Naive thymus-derived CD4-positive, alpha-beta T cell (primary cell): ENCODE measurements around the gene EPHA10. TPM values are rescaled to one million over a fixed set of nuclear protein-coding genes. Genes with fewer than 3 reads are reported as not detected.
A peak's percentile ranks its signal among the peaks of the same experiment; 100 is the strongest.

Source experiments
- ATAC-seq: fragments of 150-1000 bp; cut with Tn5 transposase; 2 replicates; pipeline ENCODE4 v1.10.0; 2021; ENCODE audit warnings: mild to moderate bottlenecking, moderate library complexity
- CTCF ChIA-PET: fragments of 350-600 bp; sonication (Branson Sonifier 250); formaldehyde crosslinking; loops from one replicate; lab custom pipeline; 2021; ENCODE audit warnings: antibody characterized with exemption; lab: Charles Lee
- POLR2A ChIA-PET: fragments of 350-600 bp; sonication (Branson Sonifier 250); formaldehyde crosslinking; loops from one replicate; lab custom pipeline; 2021; ENCODE audit warnings: antibody characterized with exemption, inconsistent platforms; lab: Charles Lee
- DNase-seq, 9 donors: peaks; one replicate each; pipeline versions ENCODE4 v3.0.0 to v3.0.0-alpha.2; 2020 to 2022; ENCODE audit warnings: mixed read lengths in 1 of 9
- H3K27ac ChIP-seq: one replicate; pipeline ENCODE4 v1.7.0; 2013; ENCODE audit warnings: mild to moderate bottlenecking, low read depth, low read length, moderate library complexity
- H3K27me3 ChIP-seq, 2 donors: one replicate each; pipeline ENCODE4 v1.7.0; 2013; ENCODE audit warnings: low read length in 2 of 2, mild to moderate bottlenecking in 2 of 2, moderate library complexity in 2 of 2; ENCODE audit not compliant: control insufficient read depth in 2 of 2, insufficient read depth in 2 of 2
- H3K36me3 ChIP-seq, 3 experiments: 1 replicate in 2 of 3; 2 replicates in 1 of 3; pipeline ENCODE4 v1.7.0; 2013; ENCODE audit warnings: low read length in 3 of 3, mild to moderate bottlenecking in 3 of 3, moderate library complexity in 1 of 3; ENCODE audit not compliant: insufficient read depth in 3 of 3, control insufficient read depth in 2 of 3
- H3K4me1 ChIP-seq, 2 donors: one replicate each; pipeline ENCODE4 v1.7.0; 2013; ENCODE audit warnings: low read length in 2 of 2, mild to moderate bottlenecking in 2 of 2, moderate library complexity in 1 of 2; ENCODE audit not compliant: control insufficient read depth in 2 of 2, insufficient read depth in 2 of 2
- H3K4me3 ChIP-seq: 2 replicates; pipeline ENCODE4 v1.7.0; 2013; ENCODE audit warnings: mild to moderate bottlenecking, low read length
- H3K9me3 ChIP-seq, 3 experiments: 1 replicate in 2 of 3; 2 replicates in 1 of 3; pipeline ENCODE4 v1.7.0; 2013; ENCODE audit warnings: low read length in 3 of 3; ENCODE audit not compliant: control insufficient read depth in 2 of 3
- H3K27ac Mint-ChIP-seq, 9 donors: one replicate each; pipeline ENCODE4 v1.8.0; 2020 to 2022; ENCODE audit warnings: mixed read lengths in 9 of 9, mild to moderate bottlenecking in 8 of 9, moderate library complexity in 5 of 9, inconsistent platforms in 2 of 9
- H3K27me3 Mint-ChIP-seq, 5 donors: one replicate each; pipeline ENCODE4 v1.8.0; 2021 to 2022; ENCODE audit warnings: mixed read lengths in 5 of 5, mild to moderate bottlenecking in 1 of 5
- H3K36me3 Mint-ChIP-seq, 5 donors: one replicate each; pipeline ENCODE4 v1.8.0; 2020 to 2022; ENCODE audit warnings: mixed read lengths in 5 of 5, mild to moderate bottlenecking in 3 of 5, inconsistent platforms in 1 of 5
- H3K4me1 Mint-ChIP-seq, 7 donors: one replicate each; pipeline ENCODE4 v1.8.0; 2020 to 2022; ENCODE audit warnings: mixed read lengths in 7 of 7, mild to moderate bottlenecking in 3 of 7, inconsistent platforms in 1 of 7
- H3K4me3 Mint-ChIP-seq, 10 donors: one replicate each; pipeline ENCODE4 v1.8.0; 2020 to 2022; ENCODE audit warnings: mild to moderate bottlenecking in 10 of 10, mixed read lengths in 10 of 10, moderate library complexity in 6 of 10, inconsistent platforms in 2 of 10
- H3K9me3 Mint-ChIP-seq, 11 donors: one replicate each; pipeline ENCODE4 v1.8.0; 2020 to 2022; ENCODE audit warnings: mixed read lengths in 11 of 11, mild to moderate bottlenecking in 4 of 11, inconsistent platforms in 1 of 11, moderate library complexity in 1 of 11
- intact Hi-C, 2 donors: fragments of 100-400 bp; cut with micrococcal nuclease; formaldehyde crosslinking; loops; one replicate each; pipeline ENCODE4 v1.15.1; 2023
- polyA plus RNA-seq, 2 donors: library from polyadenylated mRNA; unstranded; fragments of 300-500 nt; fragmentation: Illumina TruSeq; gene quantifications; one replicate each; pipeline ENCODE4 v1.2.3, GENCODE V29; 2021
- total RNA-seq, 6 experiments: library from RNA in 5 of 6; stranded (reverse) in 5 of 6; gene quantifications; 1 replicate in 5 of 6; 2 replicates in 1 of 6; pipeline ENCODE4 v1.2.3 and lab custom pipeline; 2021 to 2026

EPHA10 gene
- total and polyA plus RNA-seq, 7 experiments from 2014 or later = 0.19 TPM; not detected in 6

DNA sequence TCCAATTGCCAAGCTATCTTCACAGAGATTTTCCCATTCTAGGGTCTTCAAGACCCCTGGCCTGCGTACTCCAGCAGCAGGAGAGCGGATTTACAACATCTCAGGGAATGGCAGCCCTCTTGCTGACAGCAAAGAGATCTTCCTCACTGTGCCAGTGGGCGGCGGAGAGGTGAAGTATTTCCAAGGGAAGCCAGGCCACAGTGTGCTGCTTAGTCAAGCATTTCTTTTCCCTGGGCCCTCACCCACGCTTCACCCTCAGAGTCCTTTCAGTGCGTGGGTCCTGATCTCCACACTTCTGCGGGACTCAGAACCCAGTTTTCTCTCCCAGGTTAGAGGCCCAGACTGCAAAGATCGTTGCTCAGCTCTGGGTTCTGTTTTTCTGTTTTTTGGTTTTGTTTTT lies 59.5 kb downstream of the EPHA10 start:
- POLR2A ChIA-PET = no interaction called here

GRCh38 chr1:37704966-37705365 lies 60.0 kb downstream of the EPHA10 start:
- ATAC-seq (no peak), DNase-seq (no peak)
- Histone ChIP-seq H3K27ac (no peak overlapping the region), H3K9me3 (no peaks in the 10 kb centered on the region), H3K4me1 (no peaks in the 10 kb centered on the region), H3K36me3 (peaks cover 0 to 6% (median 0%) of the 10 kb centered on the region in 3 experiments), H3K27me3 (no peaks in the 10 kb centered on the region), H3K4me3 (no peak overlapping the region)
- Mint-ChIP-seq H3K4me3 (no peak overlapping the region), H3K27me3 (no peaks in the 10 kb centered on the region), H3K9me3 (peaks cover 0 to 2% (median 0%) of the 10 kb centered on the region in 11 donors), H3K4me1 (peaks cover 0 to 2% (median 0%) of the 10 kb centered on the region in 7 donors), H3K27ac (no peak overlapping the region), H3K36me3 (peaks cover 0 to 42% (median 4%) of the 10 kb centered on the region in 5 donors)
- CTCF ChIA-PET = no interaction called here
- POLR2A ChIA-PET = no interaction called here
- intact Hi-C loops = no loop called here

More for the DNA sequence above, 59.5 kb downstream of the EPHA10 start:
- Mint-ChIP-seq H3K27ac (no peak overlapping the region), H3K4me1 (peaks cover 0 to 2% (median 0%) of the 10 kb centered on the region in 7 donors), H3K27me3 (no peaks in the 10 kb centered on the region), H3K36me3 (peaks cover 0 to 39% (median 4%) of the 10 kb centered on the region in 5 donors), H3K4me3 (no peak overlapping the region), H3K9me3 (peaks cover 0 to 2% (median 0%) of the 10 kb centered on the region in 11 donors)
- intact Hi-C loops = no loop called here
- ATAC-seq = no peak
- no peak overlapping the region for H3K4me3 ChIP-seq
- no peaks in the 10 kb centered on the region for H3K9me3 ChIP-seq
- CTCF ChIA-PET = no interaction called here
- H3K4me1 ChIP-seq = no peaks in the 10 kb centered on the region
- DNase-seq = no peak
- no peak overlapping the region for H3K27ac ChIP-seq
- no peaks in the 10 kb centered on the region for H3K27me3 ChIP-seq
- peaks cover 0 to 6% (median 0%) of the 10 kb centered on the region in 3 experiments for H3K36me3 ChIP-seq

DNA sequence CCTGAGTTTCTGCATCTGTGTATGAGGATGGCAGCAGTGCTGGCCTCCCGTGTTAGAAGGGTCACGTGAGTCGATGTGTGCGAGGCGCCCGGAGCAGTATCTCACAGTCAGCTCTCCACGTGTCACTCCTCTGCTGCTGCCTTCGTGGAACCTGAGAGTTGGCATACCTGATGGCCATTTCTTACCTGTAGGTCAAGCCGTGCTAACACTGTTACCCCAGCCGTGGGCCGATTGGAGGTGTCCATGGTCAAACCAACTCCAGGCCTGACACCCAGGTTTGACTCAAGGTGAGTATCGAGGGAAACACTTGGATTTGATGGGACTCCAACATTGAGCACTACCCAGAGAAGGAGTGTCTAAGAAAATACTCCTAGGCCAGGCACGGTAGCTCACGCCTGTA lies 61.9 kb downstream of the EPHA10 start:
- H3K36me3 Mint-ChIP-seq = peaks cover 0 to 43% (median 1%) of the 10 kb centered on the region in 5 donors
- H3K4me1 Mint-ChIP-seq = peaks cover 0 to 6% (median 0%) of the 10 kb centered on the region in 7 donors
- ChIA-PET CTCF (no interaction called here), POLR2A (interaction anchor here (0.7 kb wide), 1 partner anchor 146 kb away, joined by 3 read pairs; no protein-coding TSS in a partner anchor)
- Histone ChIP-seq H3K4me1 (no peaks in the 10 kb centered on the region), H3K27me3 (no peaks in the 10 kb centered on the region), H3K4me3 (no peak overlapping the region), H3K27ac (no peak overlapping the region), H3K36me3 (no peaks in the 10 kb centered on the region), H3K9me3 (no peaks in the 10 kb centered on the region)
- ATAC-seq (no peak), DNase-seq (no peak)
- intact Hi-C loops = no loop called here
- no peaks in the 10 kb centered on the region for H3K27me3 Mint-ChIP-seq
- H3K9me3 Mint-ChIP-seq = no peaks in the 10 kb centered on the region
- no peak overlapping the region for H3K4me3 Mint-ChIP-seq
- H3K27ac Mint-ChIP-seq = no peak overlapping the region

GRCh38 chr1:37701051-37701450 lies 63.9 kb downstream of the EPHA10 start:
- no peaks in the 10 kb centered on the region for H3K4me1 ChIP-seq
- ChIA-PET POLR2A (no interaction called here), CTCF (no interaction called here)
- DNase-seq (no peak), ATAC-seq (no peak)
- intact Hi-C loops = no loop called here
- Mint-ChIP-seq H3K27ac (no peak overlapping the region), H3K36me3 (peaks cover 0 to 39% (median 0%) of the 10 kb centered on the region in 5 donors), H3K9me3 (no peaks in the 10 kb centered on the region), H3K4me1 (peaks cover 0 to 17% (median 0%) of the 10 kb centered on the region in 7 donors), H3K27me3 (no peaks in the 10 kb centered on the region), H3K4me3 (no peak overlapping the region)
- no peak overlapping the region for H3K4me3 ChIP-seq
- no peak overlapping the region for H3K27ac ChIP-seq
- no peaks in the 10 kb centered on the region for H3K9me3 ChIP-seq
- no peaks in the 10 kb centered on the region for H3K36me3 ChIP-seq
- no peaks in the 10 kb centered on the region for H3K27me3 ChIP-seq

DNA sequence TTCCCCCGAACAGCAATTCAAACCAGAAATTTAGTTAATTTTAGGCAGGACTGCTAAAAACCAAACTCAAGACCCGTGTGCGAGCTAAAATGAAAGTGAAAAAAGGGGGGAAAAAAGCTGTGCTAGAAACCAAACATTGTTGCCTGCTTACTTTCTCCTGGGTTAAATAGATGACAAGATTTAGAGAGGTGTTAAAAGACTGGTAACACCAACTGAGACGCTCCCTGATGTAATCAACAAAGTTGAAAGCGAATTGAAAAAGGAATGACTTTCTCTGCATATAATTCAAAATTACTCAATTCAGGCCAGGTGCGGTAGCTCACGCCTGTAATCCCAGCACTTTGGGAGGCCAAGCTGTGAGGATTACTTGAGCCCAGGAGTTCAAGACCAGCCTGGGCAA lies 65.8 kb downstream of the EPHA10 start:
- H3K36me3 Mint-ChIP-seq = peaks cover 0 to 40% (median 0%) of the 10 kb centered on the region in 5 donors
- H3K36me3 ChIP-seq = no peaks in the 10 kb centered on the region

GRCh38 chr1:37697737-37698136 lies 67.2 kb downstream of the EPHA10 start:
- Mint-ChIP-seq H3K4me3 (no peak overlapping the region), H3K4me1 (peaks cover 0 to 31% (median 0%) of the 10 kb centered on the region in 7 donors), H3K27ac (no peak overlapping the region), H3K36me3 (peaks cover 0 to 37% (median 0%) of the 10 kb centered on the region in 5 donors), H3K9me3 (no peaks in the 10 kb centered on the region), H3K27me3 (no peaks in the 10 kb centered on the region)
- Histone ChIP-seq H3K27ac (no peak overlapping the region), H3K9me3 (no peaks in the 10 kb centered on the region), H3K4me3 (no peak overlapping the region), H3K36me3 (no peaks in the 10 kb centered on the region), H3K27me3 (no peaks in the 10 kb centered on the region), H3K4me1 (peaks cover 0 to 2% of the 10 kb centered on the region in 2 donors)
- CTCF ChIA-PET = no interaction called here
- no peak for DNase-seq
- POLR2A ChIA-PET = no interaction called here
- ATAC-seq = no peak
- intact Hi-C loops = loop anchor here in 1 of 2 donors (2.0 to 10.0 kb wide), 3 partner anchors 103 to 1473 kb away; partner anchors contain the start of genes RRAGC and THRAP3

More for the DNA sequence above, 65.8 kb downstream of the EPHA10 start:
- no peaks in the 10 kb centered on the region for H3K9me3 ChIP-seq
- no peak for DNase-seq
- no peaks in the 10 kb centered on the region for H3K27me3 Mint-ChIP-seq
- no peaks in the 10 kb centered on the region for H3K27me3 ChIP-seq
- no peak for ATAC-seq
- no peak overlapping the region for H3K27ac ChIP-seq
- ChIA-PET CTCF (no interaction called here), POLR2A (no interaction called here)
- intact Hi-C loops = loop anchor here in 1 of 2 donors (2.0 to 10.0 kb wide), 3 partner anchors 102 to 1474 kb away; partner anchors contain the start of genes RRAGC and THRAP3
- H3K4me3 ChIP-seq = no peak overlapping the region
- no peak overlapping the region for H3K4me3 Mint-ChIP-seq
- H3K27ac Mint-ChIP-seq = peak overlapping the region in 1 of 9 donors; percentile 43
- peaks cover 0 to 29% (median 0%) of the 10 kb centered on the region in 7 donors for H3K4me1 Mint-ChIP-seq
- no peaks in the 10 kb centered on the region for H3K9me3 Mint-ChIP-seq
- H3K4me1 ChIP-seq = no peaks in the 10 kb centered on the region

GRCh38 chr1:37697090-37697489 lies 67.8 kb downstream of the EPHA10 start:
- H3K9me3 ChIP-seq = no peaks in the 10 kb centered on the region
- H3K36me3 Mint-ChIP-seq = peaks cover 0 to 33% (median 0%) of the 10 kb centered on the region in 5 donors
- DNase-seq = no peak
- H3K4me1 Mint-ChIP-seq = peaks cover 0 to 31% (median under 1%) of the 10 kb centered on the region in 7 donors
- H3K27ac ChIP-seq = no peak overlapping the region
- no peaks in the 10 kb centered on the region for H3K27me3 Mint-ChIP-seq
- POLR2A ChIA-PET = no interaction called here
- H3K4me3 ChIP-seq = no peak overlapping the region
- H3K27ac Mint-ChIP-seq = no peak overlapping the region
- no peaks in the 10 kb centered on the region for H3K27me3 ChIP-seq
- intact Hi-C loops = loop anchor here in 1 of 2 donors (10.0 kb wide), 2 partner anchors 1158 to 1472 kb away; partner anchors contain the start of genes RRAGC and THRAP3
- ATAC-seq = no peak
- no peaks in the 10 kb centered on the region for H3K9me3 Mint-ChIP-seq
- no peak overlapping the region for H3K4me3 Mint-ChIP-seq
- CTCF ChIA-PET = no interaction called here
- peaks cover 0 to 3% of the 10 kb centered on the region in 2 donors for H3K4me1 ChIP-seq
- H3K36me3 ChIP-seq = no peaks in the 10 kb centered on the region
